HG03571 (cell line): ENCODE results near the gene HS3ST2.

Source experiments
- ATAC-seq: cut with Tn5 transposase; IDR thresholded peaks from one replicate; pipeline ENCODE4 v1.9.1; 2021; ENCODE audit not compliant: unreplicated experiment

Gene HS3ST2

GRCh38 chr16:22813948-22814710 lies at the start of gene HS3ST2:
TSS of gene HS3ST2 (plus strand) at chr16:22814162. CDS start at chr16:22814611, 449 bp downstream.
- no peak for ATAC-seq

- no peak for ATAC-seq
Observed at GRCh38 chr16:22764662-22765327, 49.2 kb upstream of the HS3ST2 start.

- no peak for ATAC-seq
Observed at GRCh38 chr16:22765479-22765878, 48.5 kb upstream of the HS3ST2 start.

GRCh38 chr16:22770866-22771265 lies 43.1 kb upstream of the HS3ST2 start:
- no peak for ATAC-seq

DNA sequence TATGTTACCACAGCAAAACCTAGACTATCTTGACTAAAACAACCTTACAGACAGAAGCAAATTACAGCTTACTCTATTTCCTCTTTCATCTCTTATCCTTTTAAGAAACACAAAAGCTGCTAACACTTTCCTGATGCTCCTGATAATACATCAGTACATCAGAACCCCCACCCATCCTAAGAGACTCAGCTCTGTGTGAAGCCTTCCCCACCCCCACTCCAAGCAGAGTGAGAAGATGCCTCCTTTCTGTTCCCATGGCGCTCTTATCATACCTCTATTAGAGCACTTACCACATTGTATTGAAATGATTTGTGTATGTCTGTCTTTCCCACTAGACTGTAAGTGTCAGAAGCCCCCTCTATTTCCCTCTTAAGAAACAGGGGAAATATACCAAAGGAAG lies 42.4 kb upstream of the HS3ST2 start:
- no peak for ATAC-seq

DNA sequence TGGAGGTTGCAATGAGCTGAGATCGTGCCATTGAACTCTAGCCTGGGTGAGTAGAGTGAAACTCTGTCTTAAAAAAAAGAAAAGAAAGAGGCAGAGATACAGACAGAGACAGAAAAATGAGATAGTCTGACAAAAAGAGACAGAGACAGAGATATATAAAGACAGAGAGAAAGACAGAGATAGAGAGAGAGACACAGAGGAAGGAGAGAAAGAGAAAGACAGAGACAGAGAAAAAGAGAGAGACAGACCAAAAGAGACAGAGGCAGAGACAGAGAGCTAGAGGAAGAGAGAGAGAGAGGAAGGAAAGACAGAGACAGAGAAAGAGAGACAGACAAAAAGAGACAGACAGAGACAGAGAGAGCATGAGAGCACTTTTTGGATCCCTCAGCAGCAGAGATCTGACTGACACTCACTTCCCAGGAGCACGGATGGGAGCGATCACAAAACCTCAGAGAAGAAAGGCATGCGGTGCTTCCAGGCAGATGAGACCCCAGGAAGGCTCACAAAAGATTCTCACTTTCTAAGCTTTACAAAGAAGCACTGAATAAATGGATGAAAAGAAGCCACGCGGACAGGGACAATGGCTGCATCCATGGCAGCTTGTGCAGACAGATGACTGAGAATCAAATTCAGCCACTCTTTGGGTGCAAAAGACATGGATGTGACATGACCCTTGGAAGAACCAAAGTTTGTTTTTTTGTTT lies 38.6 kb upstream of the HS3ST2 start:
- no peak for ATAC-seq

DNA sequence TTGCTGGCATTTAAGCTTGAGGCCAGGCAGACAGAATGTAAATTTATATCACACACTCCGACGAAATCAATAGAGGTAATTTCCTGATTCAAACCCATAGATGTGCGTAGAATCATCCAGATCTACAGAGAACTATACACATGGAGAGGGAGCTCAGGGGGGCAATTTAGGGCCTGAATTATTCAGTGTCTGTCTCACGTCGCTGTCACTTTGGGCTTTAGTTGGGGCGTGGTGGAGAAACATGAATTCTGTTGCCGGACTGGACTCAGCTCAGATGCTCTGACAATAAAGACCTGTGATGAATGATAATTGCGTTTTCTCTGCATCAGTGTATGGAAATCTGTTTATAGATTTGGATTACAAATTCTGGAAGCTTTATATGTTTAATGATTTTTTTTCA lies 32.5 kb upstream of the HS3ST2 start:
- no peak for ATAC-seq

GRCh38 chr16:22782314-22782713 lies 31.6 kb upstream of the HS3ST2 start:
- ATAC-seq = no peak

DNA sequence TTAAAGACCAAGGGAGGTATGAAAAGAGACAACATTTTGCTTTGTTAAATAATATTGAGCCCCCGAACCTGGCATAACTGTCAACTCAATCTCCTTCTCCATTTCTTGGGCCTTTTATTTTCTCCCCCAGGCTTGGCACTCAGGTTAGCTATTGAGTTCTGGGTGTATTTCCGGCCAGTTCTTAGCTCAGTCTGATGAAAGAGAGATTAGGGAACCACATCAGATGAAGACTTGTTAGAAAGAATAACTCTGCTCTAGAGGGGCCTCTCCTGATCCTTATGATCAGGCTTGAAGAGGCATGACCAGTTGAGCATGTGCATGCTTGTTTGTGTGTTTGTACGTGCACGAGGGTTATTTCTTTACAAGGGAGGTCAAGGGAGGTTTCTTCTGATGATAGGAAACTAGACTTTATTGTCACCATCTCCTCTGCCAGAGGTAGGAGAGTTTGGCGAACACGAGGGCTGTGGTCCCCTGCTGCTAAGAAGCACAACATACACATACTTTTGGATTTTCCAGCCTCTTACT lies 29.2 kb upstream of the HS3ST2 start:
- no peak for ATAC-seq

GRCh38 chr16:22785552-22785951 lies 28.4 kb upstream of the HS3ST2 start:
- no peak for ATAC-seq

- ATAC-seq = no peak
Observed at GRCh38 chr16:22786284-22786683, 27.7 kb upstream of the HS3ST2 start.

GRCh38 chr16:22786691-22787090 lies 27.3 kb upstream of the HS3ST2 start:
- no peak for ATAC-seq

DNA sequence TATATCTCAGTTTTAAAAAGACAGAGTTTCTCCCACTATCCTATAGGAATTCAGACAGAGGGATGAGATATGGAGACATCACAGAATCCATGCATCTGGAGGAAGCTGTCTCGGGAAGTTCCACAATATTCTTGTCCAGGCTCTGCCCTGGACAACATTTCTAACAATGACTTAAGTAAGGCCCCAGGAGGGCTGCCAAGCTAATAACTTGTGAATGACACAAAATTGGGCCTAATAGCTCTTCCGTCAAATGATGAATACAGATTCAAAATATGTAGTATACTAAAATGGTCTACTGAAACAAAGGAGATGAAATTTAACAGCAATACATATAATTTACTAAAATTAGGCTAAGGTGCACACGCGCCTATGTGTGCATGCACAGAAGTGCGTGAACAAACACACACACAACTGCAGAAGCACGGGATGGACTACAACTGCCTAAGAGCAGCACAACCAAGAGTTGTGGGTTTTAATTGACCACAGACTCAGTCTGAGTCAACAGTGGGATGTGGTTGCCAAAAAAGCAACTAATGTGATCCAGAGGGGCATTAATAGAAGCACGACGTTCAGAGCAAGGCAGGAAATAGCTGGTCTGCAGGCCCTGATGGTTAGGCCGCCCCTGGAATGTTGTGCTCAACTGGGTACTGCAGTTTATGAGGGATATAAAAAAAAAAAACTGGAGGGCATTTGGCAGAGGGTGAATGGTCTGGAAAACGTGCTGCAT lies 26.3 kb upstream of the HS3ST2 start:
- no peak for ATAC-seq

DNA sequence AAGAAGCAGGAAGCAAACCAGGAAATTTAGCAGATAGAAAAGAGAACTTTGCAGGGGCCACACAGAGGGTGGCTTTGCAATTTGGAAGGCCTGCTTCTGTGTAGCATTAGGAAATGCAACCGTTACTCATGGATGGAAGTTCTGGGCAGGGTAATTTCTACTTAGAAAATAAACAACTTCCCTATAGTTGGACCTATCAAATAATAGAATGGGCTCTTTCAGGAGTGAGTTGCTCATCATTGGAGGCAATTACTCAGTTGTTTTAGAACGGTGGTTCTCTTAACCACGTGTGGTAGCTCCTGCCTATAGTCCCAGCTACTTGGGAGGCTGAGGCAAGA lies 25.8 kb upstream of the HS3ST2 start:
- ATAC-seq = no peak

DNA sequence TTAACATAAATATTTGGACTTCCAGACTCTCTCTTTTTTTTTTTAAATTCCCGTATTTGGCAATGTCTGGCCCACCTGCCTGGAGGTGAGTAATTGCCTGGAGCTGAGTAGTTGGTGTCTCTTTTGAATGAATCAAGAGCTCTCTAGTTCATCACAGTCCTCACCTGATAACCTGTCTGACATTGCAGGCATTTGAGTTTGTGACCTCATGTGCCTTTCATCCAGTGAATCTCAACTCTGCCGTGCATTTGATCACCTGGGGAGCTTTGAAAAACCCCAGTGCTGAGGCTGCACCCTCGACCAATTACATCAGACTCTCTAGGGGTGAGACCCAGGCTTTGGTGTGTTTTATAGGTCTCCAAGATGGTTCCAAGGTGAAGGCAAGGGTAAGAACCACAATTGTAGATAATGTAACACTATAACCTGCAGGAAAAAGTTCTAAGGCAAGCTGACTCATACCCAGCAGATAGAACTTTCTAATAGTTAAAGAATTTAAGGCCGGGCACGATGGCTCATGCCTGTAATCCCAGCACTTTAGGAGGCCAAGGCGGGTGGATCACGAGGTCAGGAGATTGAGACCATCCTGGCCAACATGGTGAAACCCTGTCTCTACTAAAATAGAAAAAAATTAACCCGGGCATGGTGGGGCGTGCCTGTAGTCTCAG lies 24.5 kb upstream of the HS3ST2 start:
- ATAC-seq = no peak

- no peak for ATAC-seq
Observed at GRCh38 chr16:22797551-22797950, 16.4 kb upstream of the HS3ST2 start.

DNA sequence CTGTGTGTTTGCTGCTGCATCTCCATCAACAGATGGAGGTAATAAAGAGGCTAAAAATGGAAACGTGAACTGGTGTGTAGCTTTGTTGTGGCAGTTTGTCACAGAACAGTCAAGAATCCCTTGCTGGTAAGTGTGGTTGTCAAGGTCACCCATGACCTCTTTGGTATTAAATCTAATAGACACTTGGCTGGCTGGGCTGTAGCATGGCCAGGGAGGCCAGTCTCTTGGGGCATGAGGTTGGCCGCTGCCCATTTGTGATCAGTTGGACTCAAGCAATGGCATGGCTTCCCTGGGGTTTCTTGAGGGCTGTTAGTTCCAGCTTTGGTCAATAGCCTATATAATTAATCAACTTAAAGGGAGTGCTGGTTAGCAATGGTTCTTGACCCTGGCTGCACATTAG lies 14.8 kb upstream of the HS3ST2 start:
- ATAC-seq = no peak

GRCh38 chr16:22804893-22805292 lies 9.1 kb upstream of the HS3ST2 start:
- no peak for ATAC-seq

DNA sequence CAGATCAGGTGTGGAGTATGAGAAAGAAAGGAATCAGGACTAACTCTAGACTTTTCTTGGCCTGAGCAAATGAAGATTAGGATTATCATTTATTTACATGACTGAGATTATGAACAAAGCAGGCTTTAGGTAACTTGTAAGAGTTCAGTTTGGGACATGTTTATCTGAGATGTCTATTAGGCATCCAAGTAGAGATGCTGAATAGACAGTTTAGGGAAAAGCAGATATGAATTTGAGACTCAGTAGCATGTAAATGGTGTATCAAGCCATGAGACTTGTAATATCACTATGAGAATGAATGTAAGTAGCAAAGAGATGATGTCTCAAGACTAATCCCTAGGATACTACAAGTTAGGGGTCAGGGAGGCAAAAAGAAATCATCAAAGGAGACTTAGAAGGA lies 8.6 kb upstream of the HS3ST2 start:
- ATAC-seq = no peak

DNA sequence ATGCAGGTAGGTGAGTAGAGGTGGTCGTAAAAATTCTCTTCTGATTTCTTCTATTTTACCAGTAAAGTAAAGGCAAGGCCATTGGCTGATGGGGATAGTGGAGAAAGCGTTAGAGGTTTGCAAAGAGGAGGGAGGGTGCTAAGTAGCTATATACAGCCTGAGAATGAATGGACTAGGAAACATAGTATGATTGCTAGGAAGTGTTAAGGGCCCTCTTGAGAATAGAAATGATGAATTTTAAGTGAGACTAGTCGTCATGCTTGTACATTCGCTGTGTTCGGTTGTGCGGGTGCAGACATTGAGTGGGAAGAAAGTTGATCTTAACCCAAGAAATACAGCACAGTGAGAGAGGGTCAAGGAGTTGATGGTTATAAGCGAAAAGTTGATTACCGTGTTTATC lies 7.2 kb upstream of the HS3ST2 start:
- no peak for ATAC-seq

DNA sequence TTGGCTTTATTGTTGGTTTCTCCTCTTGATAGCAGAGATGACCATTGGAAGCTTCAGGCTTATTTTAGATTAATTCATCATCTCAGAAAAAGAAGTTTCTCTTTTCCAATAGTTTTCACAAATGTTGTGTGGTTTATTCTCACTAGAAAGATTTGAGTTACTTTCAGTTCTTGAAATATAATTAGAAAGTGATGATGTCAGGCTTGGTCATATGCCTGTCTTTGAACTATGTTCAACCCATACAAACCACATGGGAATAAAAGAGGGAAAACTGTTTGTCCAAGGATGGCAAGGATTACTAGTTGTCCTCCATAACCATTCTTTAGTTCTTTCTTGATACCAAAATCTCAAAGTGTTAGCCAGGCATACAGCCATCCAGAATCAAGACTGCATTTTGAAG lies 3.7 kb upstream of the HS3ST2 start:
- no peak for ATAC-seq
